ENCODE results near the gene CR1.

GRCh38 chr1:207646171-207646570 is 150.2 kb downstream of the CR1 start:
- TF ChIP-seq POLR2A (IDR thresholded peaks at IDR 0.05) (no peak), CTCF (IDR thresholded peaks at IDR 0.05) (no peak), EP300 (IDR thresholded peaks at IDR 0.05) (no peak)

Data from ovary (tissue), 3 donors.